HL-60 (cell line): Measurements from ENCODE around the gene ADCY5.

Experiments used
- GABPA ChIP-seq: IDR thresholded peaks from 2 replicates; pipeline ENCODE4 v1.6.1; 2012; ENCODE audit warnings: low read depth
- POLR2AphosphoS5 ChIP-seq: IDR thresholded peaks from 2 replicates; pipeline ENCODE4 v1.6.1; 2012; ENCODE audit warnings: low read depth
- SPI1 ChIP-seq: IDR thresholded peaks from 2 replicates; pipeline ENCODE4 v1.6.1; 2012; ENCODE audit warnings: low read depth, mild to moderate bottlenecking, borderline replicate concordance
- TF ChIP-seq, protein P1 (sequence below): IDR thresholded peaks from one replicate; pipeline ENCODE4 v1.5.1; 2011; ENCODE audit warnings: low read length, control low read depth, inconsistent platforms; ENCODE audit not compliant: insufficient read depth
- TF ChIP-seq, protein P2 (sequence below): IDR thresholded peaks from 2 replicates; pipeline ENCODE4 v1.6.1; 2012; ENCODE audit warnings: low read depth; ENCODE audit not compliant: insufficient replicate concordance

DNA sequence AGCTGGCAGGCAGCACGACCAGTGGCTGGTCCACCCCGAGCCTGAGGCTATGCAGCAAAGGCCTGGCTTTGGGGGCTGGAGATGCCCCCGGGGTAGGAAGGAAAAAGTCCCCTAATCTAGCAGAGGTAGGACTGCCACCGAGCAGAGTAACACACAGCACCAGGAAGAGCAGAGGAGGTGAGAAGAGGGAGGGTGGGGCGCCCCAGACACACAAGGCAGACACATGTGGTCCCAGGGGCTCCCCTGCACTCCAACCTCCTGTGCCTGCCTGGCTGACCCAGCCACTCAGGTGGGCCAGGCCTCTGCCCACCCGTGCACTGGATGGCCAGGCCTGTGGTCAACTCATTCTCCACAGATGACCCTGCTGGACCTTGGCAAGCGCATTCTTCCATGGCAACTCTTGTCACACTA, 112.4 kb downstream of the ADCY5 start:
- TF ChIP-seq, protein P1, sequence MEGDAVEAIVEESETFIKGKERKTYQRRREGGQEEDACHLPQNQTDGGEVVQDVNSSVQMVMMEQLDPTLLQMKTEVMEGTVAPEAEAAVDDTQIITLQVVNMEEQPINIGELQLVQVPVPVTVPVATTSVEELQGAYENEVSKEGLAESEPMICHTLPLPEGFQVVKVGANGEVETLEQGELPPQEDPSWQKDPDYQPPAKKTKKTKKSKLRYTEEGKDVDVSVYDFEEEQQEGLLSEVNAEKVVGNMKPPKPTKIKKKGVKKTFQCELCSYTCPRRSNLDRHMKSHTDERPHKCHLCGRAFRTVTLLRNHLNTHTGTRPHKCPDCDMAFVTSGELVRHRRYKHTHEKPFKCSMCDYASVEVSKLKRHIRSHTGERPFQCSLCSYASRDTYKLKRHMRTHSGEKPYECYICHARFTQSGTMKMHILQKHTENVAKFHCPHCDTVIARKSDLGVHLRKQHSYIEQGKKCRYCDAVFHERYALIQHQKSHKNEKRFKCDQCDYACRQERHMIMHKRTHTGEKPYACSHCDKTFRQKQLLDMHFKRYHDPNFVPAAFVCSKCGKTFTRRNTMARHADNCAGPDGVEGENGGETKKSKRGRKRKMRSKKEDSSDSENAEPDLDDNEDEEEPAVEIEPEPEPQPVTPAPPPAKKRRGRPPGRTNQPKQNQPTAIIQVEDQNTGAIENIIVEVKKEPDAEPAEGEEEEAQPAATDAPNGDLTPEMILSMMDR = no peak
- TF ChIP-seq POLR2AphosphoS5 (no peak), GABPA (no peak), SPI1 (no peak)
- TF ChIP-seq, protein P2, sequence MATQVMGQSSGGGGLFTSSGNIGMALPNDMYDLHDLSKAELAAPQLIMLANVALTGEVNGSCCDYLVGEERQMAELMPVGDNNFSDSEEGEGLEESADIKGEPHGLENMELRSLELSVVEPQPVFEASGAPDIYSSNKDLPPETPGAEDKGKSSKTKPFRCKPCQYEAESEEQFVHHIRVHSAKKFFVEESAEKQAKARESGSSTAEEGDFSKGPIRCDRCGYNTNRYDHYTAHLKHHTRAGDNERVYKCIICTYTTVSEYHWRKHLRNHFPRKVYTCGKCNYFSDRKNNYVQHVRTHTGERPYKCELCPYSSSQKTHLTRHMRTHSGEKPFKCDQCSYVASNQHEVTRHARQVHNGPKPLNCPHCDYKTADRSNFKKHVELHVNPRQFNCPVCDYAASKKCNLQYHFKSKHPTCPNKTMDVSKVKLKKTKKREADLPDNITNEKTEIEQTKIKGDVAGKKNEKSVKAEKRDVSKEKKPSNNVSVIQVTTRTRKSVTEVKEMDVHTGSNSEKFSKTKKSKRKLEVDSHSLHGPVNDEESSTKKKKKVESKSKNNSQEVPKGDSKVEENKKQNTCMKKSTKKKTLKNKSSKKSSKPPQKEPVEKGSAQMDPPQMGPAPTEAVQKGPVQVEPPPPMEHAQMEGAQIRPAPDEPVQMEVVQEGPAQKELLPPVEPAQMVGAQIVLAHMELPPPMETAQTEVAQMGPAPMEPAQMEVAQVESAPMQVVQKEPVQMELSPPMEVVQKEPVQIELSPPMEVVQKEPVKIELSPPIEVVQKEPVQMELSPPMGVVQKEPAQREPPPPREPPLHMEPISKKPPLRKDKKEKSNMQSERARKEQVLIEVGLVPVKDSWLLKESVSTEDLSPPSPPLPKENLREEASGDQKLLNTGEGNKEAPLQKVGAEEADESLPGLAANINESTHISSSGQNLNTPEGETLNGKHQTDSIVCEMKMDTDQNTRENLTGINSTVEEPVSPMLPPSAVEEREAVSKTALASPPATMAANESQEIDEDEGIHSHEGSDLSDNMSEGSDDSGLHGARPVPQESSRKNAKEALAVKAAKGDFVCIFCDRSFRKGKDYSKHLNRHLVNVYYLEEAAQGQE = no peak
